ENCODE measurements around the gene LMOD2.

Gene LMOD2

DNA sequence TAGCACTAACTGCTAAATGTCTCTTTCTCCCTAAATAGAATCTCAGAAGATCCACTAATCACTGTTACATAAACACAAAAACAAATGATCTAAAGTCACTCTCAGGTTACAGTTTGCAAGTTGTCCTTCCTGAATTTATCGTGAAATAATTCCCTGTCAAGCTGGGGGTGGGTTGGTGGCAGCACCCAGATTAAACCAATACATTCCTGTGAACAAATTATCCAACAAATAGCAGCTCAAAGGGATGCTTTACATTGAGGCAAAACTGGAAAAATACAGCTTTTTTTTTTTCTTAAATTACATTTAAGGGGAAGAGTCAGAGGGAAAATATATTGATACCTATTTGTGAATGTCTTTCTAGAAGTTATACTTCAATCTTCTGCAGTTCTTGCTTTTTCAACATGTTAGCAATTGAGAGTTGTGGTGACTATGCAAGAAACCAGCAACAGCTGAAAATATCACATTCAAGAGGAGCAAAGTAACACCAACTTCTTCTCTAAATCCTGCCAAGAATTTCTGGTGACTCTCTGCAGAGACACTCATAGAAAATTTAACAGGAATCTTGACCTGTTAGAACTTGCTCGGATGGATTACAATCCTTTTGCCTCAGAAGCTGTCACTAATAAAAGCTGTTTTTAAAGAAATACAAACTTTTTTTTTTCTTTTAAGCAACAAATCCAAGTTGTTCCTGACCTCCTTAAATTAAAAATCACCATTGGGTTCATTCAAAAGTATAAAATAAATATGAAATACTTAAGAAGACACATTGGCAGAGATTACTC, 18.9 kb downstream of the LMOD2 start:
- H3K4me3 ChIP-seq (ENCODE audit: low read length) = no peak overlapping the region
- TF ChIP-seq, protein P1, sequence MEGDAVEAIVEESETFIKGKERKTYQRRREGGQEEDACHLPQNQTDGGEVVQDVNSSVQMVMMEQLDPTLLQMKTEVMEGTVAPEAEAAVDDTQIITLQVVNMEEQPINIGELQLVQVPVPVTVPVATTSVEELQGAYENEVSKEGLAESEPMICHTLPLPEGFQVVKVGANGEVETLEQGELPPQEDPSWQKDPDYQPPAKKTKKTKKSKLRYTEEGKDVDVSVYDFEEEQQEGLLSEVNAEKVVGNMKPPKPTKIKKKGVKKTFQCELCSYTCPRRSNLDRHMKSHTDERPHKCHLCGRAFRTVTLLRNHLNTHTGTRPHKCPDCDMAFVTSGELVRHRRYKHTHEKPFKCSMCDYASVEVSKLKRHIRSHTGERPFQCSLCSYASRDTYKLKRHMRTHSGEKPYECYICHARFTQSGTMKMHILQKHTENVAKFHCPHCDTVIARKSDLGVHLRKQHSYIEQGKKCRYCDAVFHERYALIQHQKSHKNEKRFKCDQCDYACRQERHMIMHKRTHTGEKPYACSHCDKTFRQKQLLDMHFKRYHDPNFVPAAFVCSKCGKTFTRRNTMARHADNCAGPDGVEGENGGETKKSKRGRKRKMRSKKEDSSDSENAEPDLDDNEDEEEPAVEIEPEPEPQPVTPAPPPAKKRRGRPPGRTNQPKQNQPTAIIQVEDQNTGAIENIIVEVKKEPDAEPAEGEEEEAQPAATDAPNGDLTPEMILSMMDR (IDR thresholded peaks at IDR 0.05; ENCODE audit: insufficient read depth, low read depth, low read length, missing control alignments) = no peak
- DNase-seq (ENCODE audit: low read depth) = peak; percentile 90

DNA sequence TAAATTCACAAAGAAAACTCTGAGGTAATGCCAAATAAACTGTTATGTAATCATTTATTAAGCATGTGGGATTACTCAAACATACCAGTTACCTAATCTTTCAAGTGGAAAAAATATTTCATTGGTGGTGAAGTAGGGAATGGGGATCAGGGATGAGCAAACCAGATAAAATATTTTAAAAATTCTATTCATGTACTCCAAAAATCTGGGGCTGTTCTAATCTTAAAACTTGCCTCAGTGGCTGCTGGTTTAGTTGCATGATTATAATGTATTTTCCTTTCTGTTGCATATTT, 19.5 kb downstream of the LMOD2 start:
- H3K4me3 ChIP-seq (ENCODE audit: low read length) = no peak overlapping the region
- TF ChIP-seq, protein P1 (IDR thresholded peaks at IDR 0.05; ENCODE audit: insufficient read depth, low read depth, low read length, missing control alignments) = no peak
- DNase-seq (ENCODE audit: low read depth) = peak; percentile 75

DNA sequence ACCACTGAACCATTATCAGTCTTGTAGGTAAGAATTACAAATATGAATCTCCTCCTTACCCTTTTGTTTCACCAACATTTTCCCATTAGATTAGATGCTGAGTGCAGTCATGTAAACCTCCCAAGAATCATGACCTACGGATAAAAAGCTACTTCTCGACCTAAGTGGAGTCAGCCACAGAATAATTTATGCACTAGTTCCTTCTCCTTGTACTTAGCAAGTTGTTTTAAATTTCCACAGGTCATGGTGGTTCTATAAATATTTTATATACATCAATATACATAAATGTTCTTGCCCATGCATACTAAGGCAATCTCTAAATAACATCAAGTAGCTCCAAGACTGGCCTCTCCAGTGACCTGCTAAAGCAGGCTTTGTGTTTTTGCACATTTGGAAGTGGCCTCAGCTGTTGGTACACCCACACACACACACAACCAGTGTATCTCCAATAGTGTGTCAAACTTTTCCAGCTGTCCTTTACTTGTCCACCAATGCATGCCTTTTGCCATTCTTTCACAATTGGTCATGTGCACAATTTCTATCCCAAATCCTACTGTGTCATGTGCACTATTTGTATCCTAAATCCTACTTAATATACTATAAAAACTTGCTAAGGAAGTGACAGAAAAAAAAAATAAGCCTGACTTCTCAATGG, 21.5 kb downstream of the LMOD2 start:
- TF ChIP-seq, protein P1 (IDR thresholded peaks at IDR 0.05; ENCODE audit: insufficient read depth, low read depth, low read length, missing control alignments) = no peak
- DNase-seq (ENCODE audit: low read depth) = no peak
- no peak overlapping the region for H3K4me3 ChIP-seq (ENCODE audit: low read length)

DNA sequence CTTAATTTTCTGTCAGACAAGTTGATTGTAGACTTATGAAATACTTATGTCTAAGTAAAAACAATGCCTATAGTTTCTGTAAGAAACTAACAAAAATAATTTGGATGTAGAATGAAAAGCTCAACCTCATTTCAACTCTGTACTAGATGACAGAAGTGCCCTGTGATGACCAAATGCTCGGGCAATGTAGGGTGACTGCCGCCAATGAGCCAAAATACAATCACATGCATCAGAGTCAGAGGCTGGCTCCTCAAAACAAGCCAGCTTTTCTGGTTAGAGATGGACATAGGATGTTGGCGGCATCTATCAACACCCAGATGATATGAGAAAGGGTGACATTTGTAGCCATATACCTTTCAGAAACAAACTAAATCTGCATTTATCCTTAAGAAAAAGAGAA, 23.9 kb downstream of the LMOD2 start:
- DNase-seq (ENCODE audit: low read depth) = no peak
- H3K4me3 ChIP-seq (ENCODE audit: low read length) = no peak overlapping the region
- TF ChIP-seq, protein P1 (IDR thresholded peaks at IDR 0.05; ENCODE audit: insufficient read depth, low read depth, low read length, missing control alignments) = no peak

DNA sequence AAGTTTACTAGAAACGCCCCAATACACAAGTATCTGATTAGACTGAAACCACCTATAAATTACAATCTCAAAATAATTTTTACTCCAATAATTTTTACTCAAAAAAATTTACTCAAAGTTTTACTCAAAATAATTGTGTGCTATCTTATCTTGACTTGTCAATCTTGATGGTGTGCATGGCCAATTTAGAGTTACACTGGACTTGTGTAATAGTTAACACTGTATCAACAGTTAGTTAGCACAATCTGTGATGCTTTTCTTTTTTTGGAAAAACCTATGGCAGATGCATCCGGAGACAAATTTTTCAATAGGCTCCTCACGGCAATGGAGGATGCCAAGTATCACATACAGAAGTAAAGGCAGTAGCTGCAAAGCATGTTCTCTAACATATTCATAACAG, 24.9 kb downstream of the LMOD2 start:
- no peak overlapping the region for H3K4me3 ChIP-seq (ENCODE audit: low read length)
- DNase-seq (ENCODE audit: low read depth) = no peak
- TF ChIP-seq, protein P1 (IDR thresholded peaks at IDR 0.05; ENCODE audit: insufficient read depth, low read depth, low read length, missing control alignments) = no peak

DNA sequence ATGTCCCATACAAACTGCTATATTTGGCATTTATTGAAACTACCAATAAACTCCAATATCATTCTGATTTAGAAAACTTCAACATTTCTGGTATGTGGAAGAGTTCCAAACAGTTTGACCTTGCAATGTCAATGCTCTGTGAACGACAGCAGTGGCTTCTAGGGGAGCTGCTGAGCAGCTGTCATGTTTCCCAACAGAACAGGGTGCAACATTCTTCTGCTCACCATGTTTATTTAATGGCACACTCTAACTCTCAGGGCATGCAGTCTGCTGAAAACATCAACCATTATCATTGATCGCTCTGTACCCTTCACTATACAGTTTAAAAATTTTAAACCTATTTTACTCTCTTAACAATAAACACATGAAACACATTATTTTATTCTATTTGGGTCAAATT, 25.9 kb downstream of the LMOD2 start:
- no peak overlapping the region for H3K4me3 ChIP-seq (ENCODE audit: low read length)
- DNase-seq (ENCODE audit: low read depth) = no peak
- TF ChIP-seq, protein P1 (IDR thresholded peaks at IDR 0.05; ENCODE audit: insufficient read depth, low read depth, low read length, missing control alignments) = no peak

DNA sequence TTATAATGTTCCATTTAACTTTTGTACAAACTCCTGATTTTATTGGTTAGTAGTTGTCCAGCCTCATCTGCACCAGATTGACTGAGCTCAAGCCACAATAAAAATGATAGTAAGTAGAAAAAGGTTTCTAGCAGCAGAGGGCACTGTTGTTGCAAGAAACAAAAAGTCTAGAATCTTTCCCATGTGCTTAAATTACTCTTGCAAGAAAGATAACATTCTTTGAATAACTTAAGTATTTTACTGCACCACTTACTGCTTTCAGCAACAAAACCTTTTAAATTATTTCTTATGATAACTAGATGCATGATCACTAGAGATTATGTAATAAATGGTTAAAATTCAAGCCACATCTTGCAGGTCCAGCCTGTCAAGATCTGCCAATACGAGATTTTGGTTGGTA, 27.0 kb downstream of the LMOD2 start:
- H3K4me3 ChIP-seq (ENCODE audit: low read length) = no peak overlapping the region
- peak; percentile 56 for DNase-seq (ENCODE audit: low read depth)
- TF ChIP-seq, protein P1 (IDR thresholded peaks at IDR 0.05; ENCODE audit: insufficient read depth, low read depth, low read length, missing control alignments) = peak; percentile 59
